A673 (cell line): ENCODE data around the gene NRAP.

Experiments used
- EZH2 ChIP-seq: fragments of 200-600 bp; sonication (generic); IDR thresholded peaks from 2 replicates; pipeline ENCODE4 v1.6.1; 2017; ENCODE audit warnings: borderline replicate concordance, low read depth, mild to moderate bottlenecking, mixed read lengths, antibody characterized with exemption, low read length; ENCODE audit not compliant: poor library complexity, severe bottlenecking
- TF ChIP-seq, protein P1 (sequence below): fragments of 300-800, 200-600 bp; sonication (generic); conservative IDR thresholded peaks from 2 replicates; pipeline ENCODE4 v1.5.1; 2017; ENCODE audit warnings: low read depth, mild to moderate bottlenecking, antibody characterized with exemption, low read length, moderate library complexity, mixed read lengths

DNA sequence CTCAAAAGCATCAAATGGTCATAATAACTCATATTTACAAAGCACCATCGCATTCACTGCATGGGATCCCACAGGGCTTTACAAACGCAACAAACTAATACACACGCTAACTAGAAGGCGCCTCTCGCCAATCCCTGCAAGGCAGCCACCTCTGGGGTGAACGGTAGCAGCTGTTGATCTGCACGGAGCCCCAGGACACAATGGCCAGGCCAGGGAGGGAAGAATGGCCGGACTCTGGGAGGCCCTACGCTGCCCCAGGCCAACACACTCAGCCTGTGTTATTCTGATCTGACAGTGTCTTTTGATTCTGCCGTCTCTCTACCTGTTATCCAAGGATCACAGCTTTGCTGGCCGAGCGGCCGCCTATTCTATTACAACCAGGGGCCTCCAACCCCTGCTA lies 69.2 kb downstream of the NRAP start:
- TF ChIP-seq, protein P1, sequence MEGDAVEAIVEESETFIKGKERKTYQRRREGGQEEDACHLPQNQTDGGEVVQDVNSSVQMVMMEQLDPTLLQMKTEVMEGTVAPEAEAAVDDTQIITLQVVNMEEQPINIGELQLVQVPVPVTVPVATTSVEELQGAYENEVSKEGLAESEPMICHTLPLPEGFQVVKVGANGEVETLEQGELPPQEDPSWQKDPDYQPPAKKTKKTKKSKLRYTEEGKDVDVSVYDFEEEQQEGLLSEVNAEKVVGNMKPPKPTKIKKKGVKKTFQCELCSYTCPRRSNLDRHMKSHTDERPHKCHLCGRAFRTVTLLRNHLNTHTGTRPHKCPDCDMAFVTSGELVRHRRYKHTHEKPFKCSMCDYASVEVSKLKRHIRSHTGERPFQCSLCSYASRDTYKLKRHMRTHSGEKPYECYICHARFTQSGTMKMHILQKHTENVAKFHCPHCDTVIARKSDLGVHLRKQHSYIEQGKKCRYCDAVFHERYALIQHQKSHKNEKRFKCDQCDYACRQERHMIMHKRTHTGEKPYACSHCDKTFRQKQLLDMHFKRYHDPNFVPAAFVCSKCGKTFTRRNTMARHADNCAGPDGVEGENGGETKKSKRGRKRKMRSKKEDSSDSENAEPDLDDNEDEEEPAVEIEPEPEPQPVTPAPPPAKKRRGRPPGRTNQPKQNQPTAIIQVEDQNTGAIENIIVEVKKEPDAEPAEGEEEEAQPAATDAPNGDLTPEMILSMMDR, result no peak
- no peak for TF ChIP-seq EZH2
